Glutamatergic neuron (in vitro differentiated cells): ENCODE results near the gene REXO4. TPM values are rescaled to one million over a fixed set of nuclear protein-coding genes. Genes with fewer than 3 reads are reported as not detected.
A peak's percentile ranks its signal among the peaks of the same experiment; 100 is the strongest.

ENCODE experiments used
- DNase-seq: peaks from one replicate; pipeline ENCODE4 v3.0.0; 2022
- H3K27ac Mint-ChIP-seq: one replicate; pipeline ENCODE4 v1.8.0; 2020; ENCODE audit warnings: mild to moderate bottlenecking, mixed read lengths, inconsistent platforms; ENCODE audit not compliant: unreplicated experiment
- H3K27me3 Mint-ChIP-seq: one replicate; pipeline ENCODE4 v1.8.0; 2020; ENCODE audit warnings: mild to moderate bottlenecking, moderate library complexity, mixed read lengths, inconsistent platforms; ENCODE audit not compliant: unreplicated experiment
- H3K36me3 Mint-ChIP-seq: one replicate; pipeline ENCODE4 v1.8.0; 2020; ENCODE audit warnings: mild to moderate bottlenecking, mixed read lengths, inconsistent platforms; ENCODE audit not compliant: unreplicated experiment
- H3K4me1 Mint-ChIP-seq: one replicate; pipeline ENCODE4 v1.8.0; 2020; ENCODE audit warnings: mild to moderate bottlenecking, low read depth, mixed read lengths, inconsistent platforms; ENCODE audit not compliant: unreplicated experiment
- H3K4me3 Mint-ChIP-seq: one replicate; pipeline ENCODE4 v1.8.0; 2020; ENCODE audit warnings: mild to moderate bottlenecking, mixed read lengths, inconsistent platforms; ENCODE audit not compliant: unreplicated experiment
- H3K9me3 Mint-ChIP-seq: one replicate; pipeline ENCODE4 v1.8.0; 2020; ENCODE audit warnings: mild to moderate bottlenecking, moderate library complexity, mixed read lengths, inconsistent platforms; ENCODE audit not compliant: unreplicated experiment
- CTCF ChIP-seq: fragments of 200-600 bp; sonication (generic); IDR thresholded peaks from one replicate; pipeline ENCODE4 v1.5.0; 2021; ENCODE audit not compliant: partially characterized antibody, unreplicated experiment
- total RNA-seq: library from RNA; stranded (reverse); fragmentation: NEBNext Ultra II Directional; extraction: Animal tissue kit (Norgen Biotek cat#: 25700); gene quantifications from one replicate; pipeline ENCODE4 v1.2.1, GENCODE V29; 2021; ENCODE audit not compliant: unreplicated experiment

The REXO4 gene
- total RNA-seq, 1 donor from 2014 or later, result 20.4 TPM

DNA sequence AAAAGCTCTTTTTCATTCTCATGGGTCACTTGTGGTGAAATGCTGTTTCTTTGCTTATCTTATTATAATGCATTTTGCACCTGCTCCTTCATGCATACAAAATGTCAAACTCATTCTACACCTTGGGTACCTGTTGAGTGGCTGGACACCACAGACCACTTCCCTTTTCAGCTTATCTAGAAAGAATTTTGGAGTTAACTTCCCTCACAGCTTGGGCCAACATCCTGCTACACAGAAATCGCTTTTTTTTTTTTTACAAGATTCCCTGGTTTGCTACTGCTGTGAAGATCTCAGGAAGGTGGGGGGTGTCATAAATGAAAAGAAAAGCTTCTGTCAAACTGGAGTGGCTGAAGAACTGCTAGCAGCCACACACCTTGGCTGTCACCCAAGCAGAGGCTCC is 2.6 kb downstream of the REXO4 start:
- Mint-ChIP-seq H3K27ac (no peak overlapping the region), H3K36me3 (peaks cover 4% of the 10 kb centered on the region), H3K9me3 (peaks cover 2% of the 10 kb centered on the region), H3K4me3 (no peak overlapping the region), H3K27me3 (peaks cover 6% of the 10 kb centered on the region), H3K4me1 (peaks cover 8% of the 10 kb centered on the region)
- no peak for TF ChIP-seq CTCF
- no peak for DNase-seq

DNA sequence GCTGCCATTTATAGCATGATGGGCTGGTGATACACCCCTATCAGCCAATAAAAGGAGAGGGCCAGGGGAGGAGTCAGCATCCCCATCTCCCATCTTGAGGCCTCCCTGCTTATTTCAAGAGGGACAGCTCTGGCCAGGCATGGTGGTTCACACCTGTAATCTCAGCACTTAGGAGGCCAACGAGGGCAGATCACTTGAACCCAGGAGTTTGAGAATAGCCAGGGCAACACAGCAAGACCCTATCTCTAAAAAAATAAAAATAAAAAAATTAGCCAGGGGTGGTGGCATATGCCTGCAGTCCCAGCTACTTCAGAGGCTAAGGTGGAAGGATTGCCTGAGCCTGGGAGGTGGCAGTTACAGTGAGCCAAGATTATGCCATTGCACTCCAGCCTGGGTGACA is 9.8 kb downstream of the REXO4 start:
- H3K4me3 Mint-ChIP-seq, result no peak overlapping the region
- no peak overlapping the region for H3K27ac Mint-ChIP-seq
- no peak for DNase-seq
- TF ChIP-seq CTCF, result no peak
- peaks cover 5% of the 10 kb centered on the region for H3K9me3 Mint-ChIP-seq
- no peaks in the 10 kb centered on the region for H3K4me1 Mint-ChIP-seq
- H3K27me3 Mint-ChIP-seq, result peaks cover 4% of the 10 kb centered on the region
- peaks cover 5% of the 10 kb centered on the region for H3K36me3 Mint-ChIP-seq

GRCh38 chr9:133406480-133407307 is 11.1 kb downstream of the REXO4 start:
- Mint-ChIP-seq H3K36me3 (peaks cover 5% of the 10 kb centered on the region), H3K27ac (peak overlapping the region; percentile 48), H3K4me1 (no peaks in the 10 kb centered on the region), H3K4me3 (no peak overlapping the region), H3K27me3 (peaks cover 4% of the 10 kb centered on the region), H3K9me3 (peaks cover 5% of the 10 kb centered on the region)
- peak; percentile 91 for TF ChIP-seq CTCF
- peak; percentile 91 for DNase-seq

DNA sequence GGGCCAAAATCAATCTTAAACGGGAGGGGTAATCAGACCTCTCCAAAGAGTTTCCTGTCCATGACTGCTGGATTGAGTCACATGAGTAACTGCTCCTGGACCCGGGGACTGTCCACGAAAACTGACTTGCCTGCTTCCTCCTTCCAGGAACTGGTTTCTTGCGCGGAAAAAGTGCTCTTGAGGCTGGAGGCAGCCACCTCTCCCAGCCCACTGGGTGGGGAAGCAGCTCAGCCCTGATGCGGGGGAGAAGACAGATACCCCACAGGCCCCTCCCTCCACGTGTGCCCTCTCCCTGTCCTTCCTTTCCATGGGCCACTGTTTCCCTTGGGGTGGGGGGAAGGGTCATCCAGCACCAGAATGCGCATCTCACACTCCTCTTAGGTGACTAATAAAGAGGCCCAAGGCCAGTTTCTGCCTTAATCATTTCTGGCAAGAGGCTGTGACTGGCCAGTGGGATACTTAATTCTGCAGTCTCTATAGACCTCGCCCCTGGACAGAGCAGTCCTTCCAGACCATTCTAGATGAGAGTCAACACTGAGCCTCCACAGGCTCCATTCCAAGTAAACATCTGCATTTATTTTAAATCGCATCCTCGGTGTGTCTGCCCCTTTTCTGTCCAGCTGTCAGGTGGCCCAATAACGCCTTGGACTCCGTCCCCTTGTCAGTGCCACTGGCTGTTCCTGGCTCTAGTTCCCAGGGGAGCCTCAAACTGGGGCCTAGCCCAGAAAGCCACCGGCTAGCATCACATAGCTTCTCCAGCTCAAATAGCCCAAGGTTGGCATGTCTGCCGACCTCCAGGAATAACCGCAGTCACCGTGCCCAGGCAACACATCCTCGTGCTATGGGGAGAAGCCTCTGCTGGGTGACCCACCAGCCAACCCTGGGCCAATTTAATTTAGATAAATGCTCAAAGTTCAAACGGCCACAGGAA is 12.0 kb downstream of the REXO4 start:
- Mint-ChIP-seq H3K4me3 (no peak overlapping the region), H3K36me3 (peaks cover 5% of the 10 kb centered on the region), H3K4me1 (no peaks in the 10 kb centered on the region), H3K27me3 (peaks cover 2% of the 10 kb centered on the region), H3K27ac (no peak overlapping the region), H3K9me3 (peaks cover 6% of the 10 kb centered on the region)
- TF ChIP-seq CTCF, result no peak
- no peak for DNase-seq
